ENCODE data around the gene AUNIP. TPM values are rescaled to one million over a fixed set of nuclear protein-coding genes. Genes with fewer than 3 reads are reported as not detected.

The AUNIP gene
- total RNA-seq, 1 donor: 0.94 TPM

DNA sequence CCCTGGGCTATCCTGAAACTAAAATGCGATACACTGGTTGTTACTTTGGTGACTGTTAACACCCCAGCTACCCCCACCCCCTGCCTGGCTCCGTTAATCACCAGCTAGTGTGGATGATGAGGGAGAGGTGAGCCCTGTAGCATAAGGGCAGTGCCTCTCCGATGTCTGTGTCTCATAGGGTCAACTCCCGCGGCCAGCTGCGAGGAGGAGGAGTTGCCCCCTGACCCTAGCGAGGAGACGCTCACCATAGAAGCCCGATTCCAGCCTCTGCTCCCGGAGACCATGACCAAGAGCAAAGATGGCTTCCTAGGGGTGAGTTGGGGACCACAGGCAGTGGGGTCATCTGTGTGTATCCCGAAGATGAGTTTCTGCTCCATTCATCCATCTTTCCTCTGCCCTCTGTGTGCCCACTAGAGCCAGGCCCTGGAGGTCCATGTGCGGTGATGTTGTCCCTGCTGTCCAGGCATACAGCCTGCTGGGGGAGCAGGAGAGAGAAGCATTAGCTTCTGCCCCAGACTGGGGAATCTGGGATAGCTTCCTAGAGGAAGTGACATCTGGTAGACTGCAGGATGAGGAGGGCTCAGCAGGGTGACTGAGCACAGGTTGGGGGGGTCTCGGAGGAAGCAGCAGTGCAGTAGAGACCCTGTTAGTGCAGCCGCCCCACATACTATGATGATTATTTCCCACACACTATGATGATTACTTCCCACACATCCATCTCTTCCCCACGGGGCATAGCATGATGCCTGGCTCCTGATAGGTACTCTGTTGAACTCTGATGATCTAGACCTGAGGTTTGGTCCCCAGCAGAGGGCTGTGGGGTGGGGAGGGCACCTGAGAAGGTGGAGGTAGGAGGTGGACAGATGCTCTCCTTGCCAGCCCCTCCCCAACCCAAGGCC, 54.0 kb downstream of the AUNIP start:
- Histone ChIP-seq H3K4me3 (ENCODE audit: low read length) (no peak overlapping the region), H3K4me1 (ENCODE audit: insufficient read depth, low read length) (peaks cover 40% of the 10 kb centered on the region), H3K27me3 (ENCODE audit: insufficient read depth, low read length) (no peaks in the 10 kb centered on the region), H3K9me3 (ENCODE audit: low read depth, low read length) (no peaks in the 10 kb centered on the region)

DNA sequence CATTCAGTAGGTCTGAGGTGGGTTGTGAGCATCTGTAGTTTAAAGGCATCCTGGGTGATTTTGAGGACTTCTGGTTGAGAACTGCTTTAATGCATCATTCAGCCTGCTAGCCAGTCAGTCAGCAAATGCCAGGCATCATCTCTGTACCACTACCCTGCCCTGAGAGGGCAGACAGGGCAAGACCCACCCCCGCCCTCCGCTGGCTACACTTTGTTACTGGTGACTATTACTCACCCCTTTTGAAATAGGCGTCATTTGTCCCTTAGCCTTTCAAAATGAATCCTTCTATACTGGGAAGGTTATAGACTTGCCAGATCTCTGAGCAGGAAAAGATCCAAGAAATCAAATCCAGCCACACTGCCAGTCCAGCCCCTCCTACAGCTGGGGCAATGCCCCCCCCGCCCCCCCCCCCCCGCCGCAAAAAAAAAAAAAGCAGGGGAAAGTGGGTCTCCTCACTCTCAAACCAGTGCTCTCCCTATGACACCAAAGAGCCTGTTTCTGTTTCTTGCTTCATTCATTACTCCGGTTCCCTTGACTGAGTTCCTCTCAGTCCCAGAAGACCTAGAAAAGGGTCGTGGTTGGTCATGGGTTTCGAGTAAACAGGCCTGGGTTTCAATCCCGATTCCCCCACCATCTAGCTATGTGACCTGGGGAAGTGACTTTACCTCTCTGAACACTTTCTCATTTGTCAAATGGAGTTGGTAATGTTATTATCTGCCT, 54.9 kb downstream of the AUNIP start:
- no peak overlapping the region for H3K4me3 ChIP-seq (ENCODE audit: low read length)
- peaks cover 37% of the 10 kb centered on the region for H3K4me1 ChIP-seq (ENCODE audit: insufficient read depth, low read length)
- no peaks in the 10 kb centered on the region for H3K27me3 ChIP-seq (ENCODE audit: insufficient read depth, low read length)
- no peaks in the 10 kb centered on the region for H3K9me3 ChIP-seq (ENCODE audit: low read depth, low read length)

DNA sequence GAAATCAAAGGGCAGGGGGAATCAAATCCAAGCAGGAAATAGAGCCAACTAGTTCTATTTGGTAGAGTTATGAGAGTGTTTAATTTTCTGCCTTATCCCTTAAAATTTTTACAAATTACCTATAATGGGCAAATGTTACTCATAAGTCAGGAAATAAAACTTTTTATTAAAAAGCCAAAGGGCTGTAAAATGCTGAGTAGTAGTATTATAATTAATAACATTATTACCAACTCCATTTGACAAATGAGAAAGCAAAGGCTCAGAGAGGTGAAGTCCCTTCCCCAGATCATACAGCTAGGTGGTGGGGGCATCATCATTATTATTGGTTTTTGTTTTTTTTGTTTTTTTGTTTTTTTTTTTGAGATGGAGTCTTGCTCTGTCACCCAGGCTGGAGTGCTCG, 55.9 kb downstream of the AUNIP start:
- Histone ChIP-seq H3K27me3 (ENCODE audit: insufficient read depth, low read length) (no peaks in the 10 kb centered on the region), H3K9me3 (ENCODE audit: low read depth, low read length) (no peaks in the 10 kb centered on the region), H3K4me1 (ENCODE audit: insufficient read depth, low read length) (peaks cover 35% of the 10 kb centered on the region), H3K4me3 (ENCODE audit: low read length) (no peak overlapping the region)

DNA sequence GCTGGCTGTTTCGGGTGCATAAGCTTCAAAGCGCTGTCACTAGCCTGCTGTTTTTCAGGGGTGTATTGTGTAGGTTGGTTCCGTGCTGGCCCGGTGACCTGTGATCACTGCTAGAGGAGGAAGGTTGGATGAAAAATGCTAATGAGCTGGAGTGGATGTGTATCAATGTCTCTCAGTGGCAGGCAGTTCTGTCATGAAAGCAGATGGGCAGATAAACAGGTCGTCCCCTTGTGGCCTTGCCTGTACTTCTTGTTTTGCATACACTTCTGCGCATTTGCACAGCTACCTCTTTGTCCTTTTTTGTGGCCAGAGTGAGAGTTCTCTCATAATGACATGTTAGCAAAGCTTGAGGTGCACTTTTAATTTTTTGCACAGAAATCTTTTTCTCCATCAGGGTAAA, 56.3 kb downstream of the AUNIP start:
- H3K4me3 ChIP-seq (ENCODE audit: low read length): no peak overlapping the region
- H3K27me3 ChIP-seq (ENCODE audit: insufficient read depth, low read length): no peaks in the 10 kb centered on the region
- no peaks in the 10 kb centered on the region for H3K9me3 ChIP-seq (ENCODE audit: low read depth, low read length)
- H3K4me1 ChIP-seq (ENCODE audit: insufficient read depth, low read length): peaks cover 35% of the 10 kb centered on the region

DNA sequence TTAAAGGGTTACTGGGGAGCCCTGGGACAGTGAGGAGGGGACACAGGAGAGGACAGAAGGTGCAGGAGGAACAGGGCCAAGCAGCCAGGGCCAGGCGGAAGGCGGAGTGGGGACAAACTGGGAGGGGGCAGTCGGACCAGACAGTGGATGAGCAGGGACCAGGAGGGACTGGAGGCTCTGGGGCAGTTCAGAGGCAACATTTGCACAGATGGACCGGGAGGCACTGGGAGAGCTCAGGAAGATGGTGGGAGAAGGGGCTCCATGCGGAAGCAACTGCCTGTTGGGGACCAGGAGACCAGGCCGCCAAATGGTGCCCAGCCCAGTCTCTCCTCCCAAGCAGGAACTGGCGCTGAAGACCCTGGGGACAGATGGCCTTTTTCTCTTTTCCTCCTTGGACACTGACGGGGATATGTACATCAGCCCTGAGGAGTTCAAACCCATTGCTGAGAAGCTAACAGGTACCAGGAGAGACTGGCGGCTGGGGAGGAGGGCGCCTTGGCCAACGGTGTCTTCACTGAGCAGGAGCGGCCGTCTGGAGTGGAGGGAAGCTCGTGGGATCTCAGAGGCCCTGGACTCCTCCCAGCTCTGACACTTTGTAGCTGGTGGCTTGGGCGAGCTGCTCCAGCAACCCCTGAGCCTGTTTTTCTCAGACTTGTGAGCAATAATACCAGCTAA, 58.4 kb downstream of the AUNIP start:
- Histone ChIP-seq H3K4me1 (ENCODE audit: insufficient read depth, low read length) (peaks cover 53% of the 10 kb centered on the region), H3K9me3 (ENCODE audit: low read depth, low read length) (no peaks in the 10 kb centered on the region), H3K4me3 (ENCODE audit: low read length) (peak overlapping the region; percentile 24), H3K27me3 (ENCODE audit: insufficient read depth, low read length) (no peaks in the 10 kb centered on the region)

DNA sequence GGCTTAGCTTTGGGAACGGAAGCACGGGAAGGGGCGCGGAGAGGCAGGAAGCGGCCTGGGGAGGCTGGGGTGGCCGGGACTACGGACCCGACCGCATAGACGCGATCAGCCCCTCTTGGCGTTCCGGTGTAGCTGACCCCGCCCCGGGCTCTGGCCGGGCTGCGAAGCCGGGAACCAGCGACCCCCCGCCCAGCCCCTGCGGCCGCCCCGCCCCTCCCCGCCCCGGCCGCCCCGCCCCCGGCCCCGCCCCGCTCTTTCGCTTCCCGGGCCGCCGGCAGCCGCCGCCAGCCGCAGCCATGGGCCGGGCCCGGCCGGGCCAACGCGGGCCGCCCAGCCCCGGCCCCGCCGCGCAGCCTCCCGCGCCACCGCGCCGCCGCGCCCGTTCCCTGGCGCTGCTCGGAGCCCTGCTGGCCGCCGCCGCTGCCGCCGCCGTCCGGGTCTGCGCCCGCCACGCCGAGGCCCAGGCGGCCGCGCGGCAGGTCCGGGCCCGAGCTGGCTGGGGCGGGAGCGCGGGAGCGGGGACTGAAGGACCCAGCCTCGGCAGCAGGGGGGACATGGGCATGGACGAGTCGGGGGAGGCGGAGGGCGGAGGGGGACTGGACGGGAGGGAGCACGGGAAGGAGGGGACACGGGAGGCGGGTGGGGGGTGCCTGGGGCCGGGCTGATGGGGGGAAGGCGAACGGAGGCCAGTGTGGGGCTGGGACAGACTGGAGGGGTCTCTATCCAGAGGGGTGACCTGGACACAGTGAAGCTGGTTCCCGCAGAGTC, 59.1 kb downstream of the AUNIP start, which contains the start of gene SELENON:
TSS of gene SELENON (plus strand) at position 259 of the 768 bp plus-strand sequence. CDS start at position 297, 38 bp downstream.
- H3K4me1 ChIP-seq (ENCODE audit: insufficient read depth, low read length): peaks cover 53% of the 10 kb centered on the region
- H3K27me3 ChIP-seq (ENCODE audit: insufficient read depth, low read length): no peaks in the 10 kb centered on the region
- no peaks in the 10 kb centered on the region for H3K9me3 ChIP-seq (ENCODE audit: low read depth, low read length)
- H3K4me3 ChIP-seq (ENCODE audit: low read length): peak within 1 kb of the TSS; percentile 29

DNA sequence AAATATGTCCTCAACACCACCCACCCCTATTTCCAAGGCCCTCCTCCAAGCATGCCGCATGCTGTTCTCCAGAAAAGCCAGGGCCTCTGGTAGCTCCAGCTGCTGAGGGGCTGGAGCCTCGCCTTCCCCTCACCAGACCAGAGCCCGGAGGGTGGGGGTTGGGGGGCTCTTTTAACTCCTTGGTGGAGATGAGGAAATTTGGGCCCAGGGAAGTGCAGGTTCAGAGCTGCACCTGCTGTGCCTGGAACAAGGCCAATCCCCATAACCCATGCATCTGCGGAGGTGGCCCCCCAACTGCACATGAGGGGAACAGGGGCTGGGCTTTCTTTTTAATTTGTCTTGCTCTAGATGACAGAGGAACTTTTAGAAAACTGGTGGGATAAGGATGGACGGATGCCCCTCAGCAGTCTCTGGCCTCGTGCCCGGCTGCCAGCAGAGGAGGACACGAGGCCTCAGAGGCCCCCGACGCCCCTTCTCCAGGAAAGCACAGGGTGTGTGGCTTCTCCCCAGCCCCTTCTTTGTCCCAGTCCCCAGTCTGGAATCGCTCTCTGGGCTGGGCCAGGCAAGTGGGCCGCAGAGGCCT, 59.8 kb downstream of the AUNIP start:
- peaks cover 53% of the 10 kb centered on the region for H3K4me1 ChIP-seq (ENCODE audit: insufficient read depth, low read length)
- H3K9me3 ChIP-seq (ENCODE audit: low read depth, low read length): no peaks in the 10 kb centered on the region
- peak overlapping the region; percentile 29 for H3K4me3 ChIP-seq (ENCODE audit: low read length)
- H3K27me3 ChIP-seq (ENCODE audit: insufficient read depth, low read length): no peaks in the 10 kb centered on the region

DNA sequence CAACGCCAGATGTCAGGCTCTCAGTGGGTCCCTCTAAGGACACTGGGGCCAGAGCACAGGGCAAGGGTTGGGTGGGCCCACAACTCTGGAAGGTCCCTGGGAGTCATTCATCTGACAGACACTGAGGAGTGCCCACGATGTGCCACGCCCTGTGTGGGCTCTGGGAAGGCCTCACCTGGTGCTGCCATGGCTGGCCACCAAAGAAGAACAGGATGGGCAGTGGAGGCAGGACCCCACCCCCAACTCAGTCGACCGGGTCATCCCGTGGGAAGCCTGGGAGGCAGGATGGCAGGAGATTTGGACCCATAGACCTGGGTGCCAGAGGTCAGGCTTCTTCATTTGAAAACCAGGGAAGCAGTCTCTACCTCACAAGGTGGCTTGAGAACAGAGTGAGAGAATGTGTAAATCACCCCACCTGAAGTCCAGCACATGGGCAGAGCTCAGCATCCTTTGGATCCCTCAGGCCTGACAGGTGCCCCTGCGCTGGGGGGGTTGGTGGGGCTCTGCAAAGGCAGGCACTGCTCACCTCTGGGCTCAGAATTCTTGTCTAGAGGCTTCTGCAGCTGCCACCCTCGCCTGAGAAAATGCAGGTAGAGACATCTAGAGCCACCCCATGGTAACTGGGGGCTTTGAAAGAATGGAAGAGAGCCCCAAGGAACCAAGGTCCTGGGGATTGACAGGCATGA, 60.4 kb downstream of the AUNIP start:
- Histone ChIP-seq H3K4me1 (ENCODE audit: insufficient read depth, low read length) (peaks cover 53% of the 10 kb centered on the region), H3K4me3 (ENCODE audit: low read length) (no peak overlapping the region), H3K9me3 (ENCODE audit: low read depth, low read length) (no peaks in the 10 kb centered on the region), H3K27me3 (ENCODE audit: insufficient read depth, low read length) (no peaks in the 10 kb centered on the region)

DNA sequence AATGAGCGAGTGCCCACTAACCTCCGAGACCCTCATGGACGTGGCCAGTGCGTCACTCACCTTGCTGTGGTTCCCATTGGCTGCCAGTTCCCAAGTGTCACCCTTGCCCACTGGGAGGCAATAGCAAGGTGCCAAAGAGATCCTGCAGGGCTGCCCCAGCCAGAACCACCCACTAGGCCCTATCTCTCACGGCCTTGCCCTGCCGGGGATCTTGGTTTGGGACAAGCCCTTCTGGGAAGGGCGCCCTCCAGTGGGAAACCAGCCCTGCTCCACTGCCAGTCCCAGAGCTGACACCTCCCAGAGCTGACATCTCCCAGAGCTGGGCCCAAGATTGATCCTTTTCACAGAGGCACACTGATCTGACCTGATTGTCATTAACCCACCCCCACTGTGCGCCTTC, 61.3 kb downstream of the AUNIP start:
- Histone ChIP-seq H3K9me3 (ENCODE audit: low read depth, low read length) (no peaks in the 10 kb centered on the region), H3K27me3 (ENCODE audit: insufficient read depth, low read length) (no peaks in the 10 kb centered on the region), H3K4me1 (ENCODE audit: insufficient read depth, low read length) (peaks cover 50% of the 10 kb centered on the region), H3K4me3 (ENCODE audit: low read length) (no peak overlapping the region)

DNA sequence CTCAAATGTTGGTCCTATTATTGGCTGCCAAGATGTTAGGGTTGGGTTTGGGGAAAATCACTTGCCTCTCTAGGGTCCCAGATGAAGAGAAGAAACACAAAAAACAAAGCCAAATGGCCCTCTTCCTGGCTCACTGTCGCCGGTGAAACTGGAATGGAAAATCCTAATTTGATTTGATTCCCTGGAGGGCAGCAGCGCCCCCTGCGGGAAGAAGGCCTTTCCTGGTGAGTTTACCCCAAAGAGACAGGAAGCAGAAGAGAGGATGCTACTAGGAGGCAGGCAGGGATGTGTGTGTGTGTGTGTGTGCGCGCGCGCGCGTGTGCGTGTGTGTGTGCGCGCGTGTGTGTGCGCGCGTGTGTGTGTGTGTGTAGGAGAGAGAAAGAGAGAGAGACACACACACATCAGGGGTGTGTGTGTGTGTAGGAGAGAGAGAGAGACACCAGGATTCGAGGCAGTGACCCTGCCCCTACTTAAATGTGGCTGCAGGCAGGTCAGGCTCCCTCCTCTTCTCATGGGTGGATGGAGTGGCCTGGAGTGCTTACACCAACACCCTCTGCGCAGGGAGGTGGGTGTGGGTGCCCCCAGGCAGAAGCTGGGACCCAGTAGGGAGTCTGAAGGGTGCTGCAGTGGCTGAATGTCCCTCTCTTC, 62.3 kb downstream of the AUNIP start:
- H3K4me3 ChIP-seq (ENCODE audit: low read length): no peak overlapping the region
- H3K4me1 ChIP-seq (ENCODE audit: insufficient read depth, low read length): peaks cover 41% of the 10 kb centered on the region
- H3K27me3 ChIP-seq (ENCODE audit: insufficient read depth, low read length): no peaks in the 10 kb centered on the region
- H3K9me3 ChIP-seq (ENCODE audit: low read depth, low read length): no peaks in the 10 kb centered on the region

DNA sequence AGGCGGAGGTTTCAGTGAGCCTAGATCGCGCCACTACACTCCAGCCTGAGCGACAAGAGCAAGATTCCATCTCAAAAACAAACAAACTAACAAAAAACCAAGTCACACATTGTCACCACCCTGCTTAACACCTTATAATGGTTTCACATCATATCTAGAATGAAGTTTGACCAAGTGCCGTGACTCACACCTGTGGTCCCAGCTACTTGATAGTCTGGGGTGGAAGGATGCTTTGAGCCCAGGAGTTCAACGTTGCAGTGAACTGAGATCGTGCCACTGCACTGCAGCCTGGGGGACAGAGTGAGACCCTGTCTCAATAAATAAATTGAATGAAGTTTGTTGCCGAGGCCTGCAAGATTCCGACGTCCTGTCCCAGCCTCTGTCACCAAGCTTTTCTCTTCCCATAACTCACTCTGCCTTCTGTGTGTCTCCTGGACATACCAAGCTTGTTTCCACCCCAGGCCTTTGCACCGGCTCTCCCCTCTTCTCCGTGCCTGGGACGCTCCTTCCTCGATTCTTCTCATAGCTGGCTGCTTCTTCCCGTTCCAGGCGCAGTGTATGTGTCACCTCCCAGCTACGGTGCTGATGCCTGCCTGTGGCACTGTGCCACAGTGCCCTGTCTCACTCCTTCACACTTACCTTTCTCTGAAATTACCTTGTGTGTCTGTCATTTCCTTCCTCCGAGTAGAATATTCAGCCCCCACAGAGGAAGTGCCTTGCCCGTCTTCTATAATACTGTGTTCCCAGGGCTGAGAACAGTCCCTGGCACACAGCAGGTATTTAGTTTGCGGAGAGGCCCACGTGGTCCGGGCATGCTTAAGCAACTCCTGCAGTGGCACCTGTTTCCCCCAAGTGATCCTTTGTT, 63.1 kb downstream of the AUNIP start:
- no peak overlapping the region for H3K4me3 ChIP-seq (ENCODE audit: low read length)
- no peaks in the 10 kb centered on the region for H3K27me3 ChIP-seq (ENCODE audit: insufficient read depth, low read length)
- H3K4me1 ChIP-seq (ENCODE audit: insufficient read depth, low read length): peaks cover 34% of the 10 kb centered on the region
- no peaks in the 10 kb centered on the region for H3K9me3 ChIP-seq (ENCODE audit: low read depth, low read length)

DNA sequence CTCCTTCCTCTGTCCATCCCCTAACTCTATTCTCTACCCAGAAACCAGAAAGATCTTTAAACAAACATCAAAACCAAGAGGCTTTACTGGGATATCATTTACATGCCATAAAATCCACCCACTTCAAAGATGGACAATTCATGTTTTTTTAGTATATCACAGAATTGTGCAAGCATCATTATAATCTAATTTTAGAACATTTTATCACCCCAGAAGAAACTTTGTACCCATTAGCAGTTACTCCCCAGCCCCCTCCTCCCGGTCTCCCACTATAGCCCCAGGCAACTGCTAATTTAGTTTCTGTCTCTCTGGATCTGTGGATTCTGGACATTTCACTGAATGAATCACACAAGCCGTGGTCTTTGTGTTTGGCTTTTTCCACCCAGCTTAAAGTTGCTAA, 64.0 kb downstream of the AUNIP start:
- no peak overlapping the region for H3K4me3 ChIP-seq (ENCODE audit: low read length)
- peaks cover 26% of the 10 kb centered on the region for H3K4me1 ChIP-seq (ENCODE audit: insufficient read depth, low read length)
- H3K27me3 ChIP-seq (ENCODE audit: insufficient read depth, low read length): no peaks in the 10 kb centered on the region
- H3K9me3 ChIP-seq (ENCODE audit: low read depth, low read length): no peaks in the 10 kb centered on the region

DNA sequence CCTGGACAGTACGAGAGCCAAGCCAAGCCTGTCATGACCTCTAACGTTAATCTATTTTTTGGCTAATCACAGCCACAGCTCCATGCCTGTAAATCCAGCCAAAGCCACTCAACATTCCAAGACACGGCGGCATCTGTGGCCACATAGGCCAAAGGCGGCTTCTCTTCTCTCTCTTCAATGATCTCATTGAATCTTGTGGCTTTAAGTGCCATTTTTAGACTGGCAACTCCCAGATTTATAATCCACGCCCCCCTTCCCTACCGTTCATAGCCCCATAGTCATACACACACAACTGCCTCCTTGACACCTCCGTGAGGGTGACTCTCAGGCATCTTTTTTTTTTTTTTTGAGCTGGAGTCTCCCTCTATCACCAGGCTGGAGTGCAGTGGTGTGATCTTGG, 64.9 kb downstream of the AUNIP start:
- H3K9me3 ChIP-seq (ENCODE audit: low read depth, low read length): no peaks in the 10 kb centered on the region
- H3K4me3 ChIP-seq (ENCODE audit: low read length): no peak overlapping the region
- H3K27me3 ChIP-seq (ENCODE audit: insufficient read depth, low read length): no peaks in the 10 kb centered on the region
- peaks cover 21% of the 10 kb centered on the region for H3K4me1 ChIP-seq (ENCODE audit: insufficient read depth, low read length)

Measured in mononuclear cell (primary cell).